Breast epithelium (tissue), 4 donors: ENCODE data around the gene SMO. TPM values are rescaled to one million over a fixed set of nuclear protein-coding genes. Genes with fewer than 3 reads are reported as not detected.

Source experiments
- DNase-seq, 2 donors: peaks; one replicate each; pipeline ENCODE4 v3.0.0-alpha.2; 2019; ENCODE audit warnings: low spot score in 2 of 2
- H3K27ac ChIP-seq, 2 donors: fragments of 200-600 bp; sonication (generic) in 1 of 2; one replicate each; pipeline ENCODE4 v1.5.1; 2016 to 2019; ENCODE audit warnings: mild to moderate bottlenecking in 1 of 2
- H3K27me3 ChIP-seq, 2 donors: fragments of 200-600 bp; sonication (generic) in 1 of 2; one replicate each; pipeline versions ENCODE4 v1.5.1 to v1.6.0; 2017 to 2019; ENCODE audit warnings: control low read depth in 1 of 2, mild to moderate bottlenecking in 1 of 2
- H3K36me3 ChIP-seq: fragments of 200-600 bp; one replicate; pipeline ENCODE4 v1.5.1; 2019
- H3K4me1 ChIP-seq, 2 donors: fragments of 200-600 bp; sonication (generic); one replicate each; pipeline ENCODE4 v1.5.1; 2016 to 2019; ENCODE audit warnings: control low read depth in 1 of 2
- H3K4me3 ChIP-seq, 3 donors: fragments of 200-600 bp; sonication (generic); 1 replicate in 2 of 3; 2 replicates in 1 of 3; pipeline ENCODE4 v1.5.1; 2016 to 2019; ENCODE audit warnings: mild to moderate bottlenecking in 3 of 3, moderate library complexity in 2 of 3
- H3K9me3 ChIP-seq, 2 donors: fragments of 200-600 bp; sonication (generic) in 1 of 2; one replicate each; pipeline ENCODE4 v1.5.1; 2016 to 2019; ENCODE audit warnings: control low read depth in 1 of 2
- CTCF ChIP-seq, 3 donors: fragments of 450-650 bp; IDR thresholded peaks; one replicate each; pipeline ENCODE4 v1.5.1; 2016 to 2017; ENCODE audit warnings: antibody characterized with exemption in 3 of 3, mild to moderate bottlenecking in 3 of 3, moderate library complexity in 3 of 3
- POLR2A ChIP-seq: fragments of 450-650 bp; IDR thresholded peaks from one replicate; pipeline ENCODE4 v1.6.1; 2016; ENCODE audit warnings: antibody characterized with exemption, mild to moderate bottlenecking, moderate library complexity
- POLR2AphosphoS5 ChIP-seq, 3 donors: sonication (generic); formaldehyde crosslinking; IDR thresholded peaks; one replicate each; pipeline ENCODE4 v1.6.1; 2017; ENCODE audit warnings: antibody characterized with exemption in 3 of 3
- intact Hi-C: fragments of 100-400 bp; cut with DNase I; formaldehyde crosslinking; loops from one replicate; pipeline ENCODE4 v1.15.1; 2023; ENCODE audit warnings: low total_unique reads
- total RNA-seq, 3 donors: library from RNA; depleted of rRNA; stranded (reverse); fragments of >200 nt; gene quantifications; one replicate each; pipeline ENCODE4 v1.1.0, GENCODE V29; 2016

Gene SMO
- total RNA-seq, 3 donors from 2014 or later: 6.2 to 11.8 (median 10.2) TPM

GRCh38 chr7:129166745-129167144 lies 21.7 kb upstream of the SMO start:
- H3K36me3 ChIP-seq: no peaks in the 10 kb centered on the region
- TF ChIP-seq CTCF (IDR thresholded peaks at IDR 0.05): no peak
- TF ChIP-seq POLR2AphosphoS5 (IDR thresholded peaks at IDR 0.05): no peak
- TF ChIP-seq POLR2A: no peak
- H3K9me3 ChIP-seq: no peaks in the 10 kb centered on the region
- no peaks in the 10 kb centered on the region for H3K4me1 ChIP-seq
- no peak overlapping the region for H3K4me3 ChIP-seq
- H3K27me3 ChIP-seq: no peaks in the 10 kb centered on the region
- H3K27ac ChIP-seq: no peak overlapping the region
- intact Hi-C loops: no loop called here
- DNase-seq: no peak

- Histone ChIP-seq H3K27ac (no peak overlapping the region), H3K27me3 (no peaks in the 10 kb centered on the region), H3K4me3 (no peak overlapping the region), H3K9me3 (no peaks in the 10 kb centered on the region), H3K36me3 (no peaks in the 10 kb centered on the region), H3K4me1 (no peaks in the 10 kb centered on the region)
- TF ChIP-seq CTCF (IDR thresholded peaks at IDR 0.05) (no peak), POLR2AphosphoS5 (IDR thresholded peaks at IDR 0.05) (no peak), POLR2A (no peak)
- DNase-seq: no peak
- intact Hi-C loops: no loop called here
Observed at GRCh38 chr7:129167817-129168216, 20.6 kb upstream of the SMO start.

- H3K4me1 ChIP-seq: no peaks in the 10 kb centered on the region
- peak overlapping the region; percentile 38 to 77 (median 55) for H3K4me3 ChIP-seq
- no peaks in the 10 kb centered on the region for H3K36me3 ChIP-seq
- intact Hi-C loops: no loop called here
- peak overlapping the region; percentile 8 to 61 for H3K27ac ChIP-seq
- TF ChIP-seq POLR2A (no peak), CTCF (IDR thresholded peaks at IDR 0.05) (no peak), POLR2AphosphoS5 (IDR thresholded peaks at IDR 0.05) (no peak)
- no peaks in the 10 kb centered on the region for H3K9me3 ChIP-seq
- DNase-seq: no peak
- no peaks in the 10 kb centered on the region for H3K27me3 ChIP-seq
Observed at GRCh38 chr7:129168231-129169021, 20.0 kb upstream of the SMO start.

GRCh38 chr7:129169171-129169671 lies 19.2 kb upstream of the SMO start:
- Histone ChIP-seq H3K9me3 (no peaks in the 10 kb centered on the region), H3K4me1 (no peaks in the 10 kb centered on the region), H3K27ac (peak overlapping the region; percentile 8 to 61), H3K36me3 (no peaks in the 10 kb centered on the region), H3K4me3 (peak overlapping the region; percentile 38 to 77 (median 55)), H3K27me3 (no peaks in the 10 kb centered on the region)
- no peak for TF ChIP-seq POLR2A
- no peak for TF ChIP-seq CTCF (IDR thresholded peaks at IDR 0.05)
- TF ChIP-seq POLR2AphosphoS5 (IDR thresholded peaks at IDR 0.05): no peak
- intact Hi-C loops: no loop called here
- DNase-seq: no peak

- Histone ChIP-seq H3K36me3 (no peaks in the 10 kb centered on the region), H3K4me3 (peak overlapping the region; percentile 38 to 77 (median 55)), H3K27me3 (no peaks in the 10 kb centered on the region), H3K4me1 (no peaks in the 10 kb centered on the region), H3K9me3 (no peaks in the 10 kb centered on the region), H3K27ac (no peak overlapping the region)
- TF ChIP-seq POLR2AphosphoS5 (IDR thresholded peaks at IDR 0.05) (no peak), CTCF (IDR thresholded peaks at IDR 0.05) (no peak), POLR2A (no peak)
- intact Hi-C loops: no loop called here
- DNase-seq: no peak
Observed at GRCh38 chr7:129169686-129170440, 18.6 kb upstream of the SMO start.
